Stimulated activated CD8-positive, alpha-beta memory T cell treated with anti-CD3 and anti-CD28 coated beads, Interleukin-7, amount 100 ng/mL, for 4 hours (primary cell): ENCODE measurements around the gene LMO2.

Experiments
- DNase-seq, 2 donors: peaks; one replicate each; pipeline ENCODE4 v3.0.0-alpha.2; 2020; ENCODE audit warnings: low read depth in 2 of 2

The LMO2 gene

GRCh38 chr11:33889296-33889695 is 2.6 kb downstream of the LMO2 start:
- DNase-seq, result no peak

- DNase-seq, result no peak
Observed at GRCh38 chr11:33887886-33888285, 4.0 kb downstream of the LMO2 start.

DNA sequence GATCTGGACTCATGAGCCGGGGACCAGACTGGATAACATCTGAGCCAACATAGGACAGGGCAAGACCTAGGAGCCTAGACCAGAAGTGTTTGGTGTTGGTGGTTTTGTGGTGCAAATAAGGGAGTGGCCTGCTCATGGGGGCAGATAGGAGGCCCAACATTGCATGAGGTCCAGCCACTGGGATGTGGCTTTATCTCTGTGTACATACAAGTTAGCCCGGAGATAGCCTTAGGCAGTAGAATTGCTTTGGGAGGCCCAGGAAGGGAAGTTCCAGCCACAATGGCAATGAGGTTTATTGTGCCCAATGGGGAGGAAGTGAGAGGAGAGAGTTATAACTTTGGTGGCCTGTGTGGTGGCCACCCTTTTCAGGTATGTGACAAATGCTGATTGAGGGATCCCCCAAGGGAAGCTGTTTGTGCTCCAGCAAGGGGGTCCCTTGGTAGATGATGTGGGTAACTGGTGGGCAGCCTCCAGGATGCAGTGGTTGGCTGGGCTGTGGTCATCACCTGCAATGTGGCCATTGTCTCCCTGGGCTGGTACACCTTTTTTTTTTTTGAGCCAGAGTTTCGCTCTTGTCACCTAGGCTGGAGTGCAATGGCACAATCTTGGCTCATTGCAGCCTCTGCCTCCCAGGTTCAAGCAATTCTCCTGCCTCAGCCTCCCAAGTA is 6.4 kb downstream of the LMO2 start:
- DNase-seq, result no peak

GRCh38 chr11:33884601-33885000 is 7.3 kb downstream of the LMO2 start:
- DNase-seq, result no peak

- DNase-seq, result no peak
Observed at GRCh38 chr11:33884035-33884434, 7.8 kb downstream of the LMO2 start.

GRCh38 chr11:33881651-33882503 is 10.0 kb downstream of the LMO2 start:
- DNase-seq, result no peak

GRCh38 chr11:33880979-33881378 is 10.9 kb downstream of the LMO2 start:
- DNase-seq, result no peak

DNA sequence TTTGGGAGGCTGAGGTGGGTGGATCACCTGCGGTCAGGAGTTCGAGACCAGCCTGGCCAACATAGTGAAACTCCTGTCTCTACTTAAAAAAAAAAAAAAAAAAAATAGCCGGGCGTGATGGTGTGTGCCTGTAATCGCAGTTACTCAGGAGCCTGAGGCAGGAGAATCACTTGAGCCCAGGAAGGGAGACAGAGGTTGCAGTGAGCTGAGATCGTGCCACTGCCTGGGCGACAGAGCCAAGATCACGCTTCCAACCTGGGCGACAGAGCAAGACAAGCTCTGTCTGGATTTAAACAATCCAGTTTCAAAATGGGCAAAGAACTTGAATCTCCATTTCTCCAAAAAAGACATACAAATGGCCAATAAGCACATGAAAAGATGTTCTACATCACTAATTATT is 12.5 kb downstream of the LMO2 start:
- DNase-seq, result no peak

DNA sequence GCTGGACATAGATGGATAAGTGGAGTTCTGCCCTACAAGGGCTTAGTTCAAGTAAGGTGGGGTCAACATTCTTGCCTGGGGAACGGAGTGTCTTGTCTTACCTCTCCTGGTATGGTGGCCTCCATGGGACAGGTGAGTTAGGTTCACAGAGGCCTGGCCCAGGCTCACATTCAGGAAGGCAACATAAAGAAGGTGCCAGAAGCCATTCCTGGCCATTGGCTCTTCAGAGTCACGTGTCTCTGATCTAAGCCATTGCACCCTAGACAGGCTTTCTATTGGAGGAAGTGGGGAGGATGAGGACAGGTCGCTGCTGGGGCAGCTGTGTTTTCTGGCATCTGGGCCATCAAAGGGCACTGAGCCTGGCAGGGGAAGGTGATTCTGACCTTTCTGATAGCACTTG is 14.8 kb downstream of the LMO2 start:
- no peak for DNase-seq

GRCh38 chr11:33875621-33876294 is 16.1 kb downstream of the LMO2 start:
- no peak for DNase-seq

DNA sequence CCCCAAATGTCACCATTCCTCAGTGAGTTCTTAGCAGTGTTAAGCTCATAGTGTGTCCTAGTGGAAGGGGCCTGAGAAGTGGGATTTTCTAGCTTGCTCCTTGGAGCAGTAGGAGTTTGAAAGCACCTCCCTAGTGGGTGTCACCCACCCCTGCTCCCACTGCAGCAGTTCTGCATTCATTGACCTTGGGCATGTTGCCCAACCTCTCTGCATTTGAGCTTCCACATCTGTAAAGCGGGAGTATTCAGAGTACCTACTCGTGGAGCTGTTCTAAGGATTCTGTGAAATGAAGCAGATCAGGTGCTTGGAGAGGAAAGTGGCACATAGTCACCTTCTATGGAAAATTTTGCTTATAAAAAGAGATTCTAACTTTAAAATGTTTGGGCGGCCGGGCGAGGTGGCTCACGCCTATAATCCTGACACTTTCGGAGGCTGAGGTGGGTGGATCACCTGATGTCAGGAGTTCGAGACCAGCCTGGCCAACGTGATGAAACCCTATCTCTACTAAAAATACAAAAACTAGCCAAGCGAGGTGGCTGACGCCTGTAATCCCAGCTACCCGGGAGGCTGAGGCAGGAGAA is 16.9 kb downstream of the LMO2 start:
- DNase-seq, result no peak

GRCh38 chr11:33874433-33874832 is 17.4 kb downstream of the LMO2 start:
- DNase-seq, result no peak

- DNase-seq, result no peak
Observed at GRCh38 chr11:33869481-33870422, 22.1 kb downstream of the LMO2 start.

DNA sequence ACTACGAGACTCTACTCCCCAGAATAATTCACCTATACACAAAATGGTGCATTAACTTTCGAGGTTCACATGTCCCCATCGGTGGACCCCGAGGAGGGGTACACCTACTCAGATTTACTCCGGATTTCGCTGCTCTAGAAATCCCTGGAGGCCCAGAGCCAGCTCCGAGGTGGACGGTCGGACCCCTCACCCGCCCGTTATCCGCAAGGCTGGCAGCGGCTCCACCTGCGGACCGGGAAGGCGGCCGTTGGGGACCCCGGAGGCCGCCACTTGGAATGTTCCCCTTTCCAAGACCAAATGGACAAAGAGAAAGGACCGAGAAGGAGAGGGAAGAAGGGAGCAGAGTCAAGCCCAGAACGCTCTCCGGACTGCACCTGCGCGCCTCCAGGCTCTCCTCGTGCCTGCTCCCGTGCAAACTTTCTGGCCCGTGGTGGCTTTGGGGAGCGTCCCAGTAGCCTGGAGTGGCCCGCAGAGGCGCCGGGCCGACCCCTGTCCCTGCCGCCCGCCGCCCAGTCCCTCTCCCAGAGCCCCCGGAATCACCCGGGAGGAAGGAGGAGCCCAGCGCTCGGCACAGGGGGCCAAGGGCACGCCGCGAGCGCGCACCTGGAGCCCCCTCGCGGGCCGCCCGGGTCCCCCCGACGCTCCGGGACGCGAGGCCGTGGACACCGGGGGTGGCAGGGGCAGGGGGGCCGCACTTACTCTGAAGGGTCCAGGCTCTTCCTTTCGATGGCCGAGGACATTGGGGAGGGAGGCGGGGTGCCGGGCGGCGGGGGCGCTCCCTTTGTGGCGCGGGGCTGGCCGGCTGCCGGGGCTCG is 23.0 kb downstream of the LMO2 start:
- DNase-seq, result no peak

GRCh38 chr11:33867996-33868646 is 23.8 kb downstream of the LMO2 start:
- no peak for DNase-seq

DNA sequence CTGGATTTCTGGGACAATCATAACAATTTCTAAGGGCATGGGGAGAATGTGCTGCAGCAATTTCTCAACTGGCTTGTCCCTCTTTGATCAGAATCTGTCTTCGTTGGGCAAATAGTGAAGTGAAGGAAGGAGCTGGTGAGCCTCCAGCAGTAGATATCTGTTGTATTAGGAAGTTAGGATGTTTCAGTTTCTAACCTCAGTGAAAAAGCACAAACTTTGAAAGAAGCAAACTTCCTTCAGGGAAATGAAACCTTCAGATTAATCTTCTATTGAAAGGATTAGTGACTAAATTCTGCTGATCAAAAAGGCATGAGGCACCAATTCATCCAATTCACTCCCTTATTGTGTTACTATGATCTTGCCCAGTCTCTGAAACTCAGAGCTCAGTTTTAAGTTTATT is 24.3 kb downstream of the LMO2 start:
- no peak for DNase-seq

GRCh38 chr11:33866936-33867335 is 24.9 kb downstream of the LMO2 start:
- no peak for DNase-seq

DNA sequence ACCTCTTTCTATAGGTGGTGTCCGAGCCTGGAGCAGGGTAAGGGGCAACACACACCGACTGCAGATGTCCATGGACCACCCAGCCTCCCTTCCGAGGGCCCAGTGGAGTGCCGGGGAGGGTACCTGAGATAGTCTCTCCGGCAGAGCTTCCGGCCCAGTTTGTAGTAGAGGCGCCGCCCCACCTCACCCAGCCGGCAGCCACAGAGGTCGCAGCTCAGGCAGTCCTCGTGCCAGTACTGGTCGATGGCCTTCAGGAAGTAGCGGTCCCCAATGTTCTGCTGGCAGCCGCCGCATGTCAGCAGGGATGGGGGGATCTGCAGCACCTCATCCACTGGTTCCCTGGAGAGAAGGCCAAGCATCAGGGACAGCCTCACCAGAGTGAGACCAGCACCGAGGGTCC is 27.4 kb downstream of the LMO2 start:
- no peak for DNase-seq

DNA sequence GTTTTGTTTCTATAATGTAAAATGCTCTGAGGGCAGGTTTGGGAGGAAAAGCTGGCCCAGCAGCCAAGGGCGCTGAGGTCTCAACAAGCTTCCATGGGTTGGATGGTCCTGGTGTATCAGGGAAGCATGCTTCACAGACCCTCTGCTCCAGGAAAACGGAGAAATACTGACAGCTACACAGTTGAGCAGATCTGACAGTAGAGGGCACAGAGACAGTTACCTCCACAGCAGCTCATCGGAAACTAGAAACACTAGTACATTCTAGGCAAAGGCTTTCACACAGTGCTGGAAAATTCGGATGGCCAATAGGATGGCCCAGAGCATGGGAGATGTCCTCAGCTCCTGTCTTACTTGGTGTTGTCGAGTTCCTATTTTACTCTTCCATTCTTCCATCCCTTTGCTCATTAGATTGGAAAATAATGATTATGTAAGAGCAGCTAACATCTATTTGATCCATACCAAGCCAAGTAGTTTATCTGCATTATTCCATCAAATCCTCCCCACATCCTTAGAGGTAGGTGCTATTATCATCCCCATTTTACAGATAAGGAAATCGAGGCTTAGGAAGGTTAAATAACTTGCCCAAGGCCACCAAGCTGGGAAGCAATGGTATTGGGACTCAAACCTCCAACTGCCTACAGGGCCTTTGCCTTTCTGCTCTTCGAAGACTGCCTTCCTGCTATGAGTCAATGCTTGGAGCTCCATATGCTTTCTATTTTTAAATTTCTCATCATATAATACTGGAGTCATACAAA is 28.3 kb downstream of the LMO2 start:
- no peak for DNase-seq
